ENCODE measurements around the gene ECM2. TPM values are rescaled to one million over a fixed set of nuclear protein-coding genes. Genes with fewer than 3 reads are reported as not detected.

The ECM2 gene
- total and polyA plus RNA-seq, 12 donors, result 2.1 to 14.9 (median 8.4) TPM

GRCh38 chr9:92494856-92495255, 40.9 kb downstream of the ECM2 start:
- ATAC-seq, result no peak
- peaks cover 0 to 27% (median 0%) of the 10 kb centered on the region in 9 donors for H3K36me3 ChIP-seq
- intact Hi-C loops (cut with DNase I), result no loop called here
- H3K9me3 ChIP-seq, result no peaks in the 10 kb centered on the region
- WGBS, 2 donors, result 81 to 89% methylated on average over 2 of the region's 2 CpGs
- peaks cover 0 to 14% (median 0%) of the 10 kb centered on the region in 9 donors for H3K4me1 ChIP-seq
- no peak overlapping the region for H3K27ac ChIP-seq
- H3K27me3 ChIP-seq, result no peaks in the 10 kb centered on the region
- DNase-seq, result no peak
- H3K4me3 ChIP-seq, result no peak overlapping the region
- TF ChIP-seq, protein P1, sequence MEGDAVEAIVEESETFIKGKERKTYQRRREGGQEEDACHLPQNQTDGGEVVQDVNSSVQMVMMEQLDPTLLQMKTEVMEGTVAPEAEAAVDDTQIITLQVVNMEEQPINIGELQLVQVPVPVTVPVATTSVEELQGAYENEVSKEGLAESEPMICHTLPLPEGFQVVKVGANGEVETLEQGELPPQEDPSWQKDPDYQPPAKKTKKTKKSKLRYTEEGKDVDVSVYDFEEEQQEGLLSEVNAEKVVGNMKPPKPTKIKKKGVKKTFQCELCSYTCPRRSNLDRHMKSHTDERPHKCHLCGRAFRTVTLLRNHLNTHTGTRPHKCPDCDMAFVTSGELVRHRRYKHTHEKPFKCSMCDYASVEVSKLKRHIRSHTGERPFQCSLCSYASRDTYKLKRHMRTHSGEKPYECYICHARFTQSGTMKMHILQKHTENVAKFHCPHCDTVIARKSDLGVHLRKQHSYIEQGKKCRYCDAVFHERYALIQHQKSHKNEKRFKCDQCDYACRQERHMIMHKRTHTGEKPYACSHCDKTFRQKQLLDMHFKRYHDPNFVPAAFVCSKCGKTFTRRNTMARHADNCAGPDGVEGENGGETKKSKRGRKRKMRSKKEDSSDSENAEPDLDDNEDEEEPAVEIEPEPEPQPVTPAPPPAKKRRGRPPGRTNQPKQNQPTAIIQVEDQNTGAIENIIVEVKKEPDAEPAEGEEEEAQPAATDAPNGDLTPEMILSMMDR (IDR thresholded peaks at IDR 0.05), result no peak

- 89 to 90% methylated on average over 9 of the region's 9 CpGs for WGBS, 2 donors
- Histone ChIP-seq H3K27me3 (no peaks in the 10 kb centered on the region), H3K9me3 (no peaks in the 10 kb centered on the region), H3K4me3 (no peak overlapping the region), H3K36me3 (peaks cover 0 to 27% (median 0%) of the 10 kb centered on the region in 9 donors), H3K27ac (no peak overlapping the region), H3K4me1 (peaks cover 0 to 17% (median 4%) of the 10 kb centered on the region in 9 donors)
- intact Hi-C loops (cut with DNase I), result no loop called here
- TF ChIP-seq, protein P1 (IDR thresholded peaks at IDR 0.05), result no peak
- no peak for ATAC-seq
- DNase-seq, result no peak
Observed at GRCh38 chr9:92493749-92494387, 41.9 kb downstream of the ECM2 start.

DNA sequence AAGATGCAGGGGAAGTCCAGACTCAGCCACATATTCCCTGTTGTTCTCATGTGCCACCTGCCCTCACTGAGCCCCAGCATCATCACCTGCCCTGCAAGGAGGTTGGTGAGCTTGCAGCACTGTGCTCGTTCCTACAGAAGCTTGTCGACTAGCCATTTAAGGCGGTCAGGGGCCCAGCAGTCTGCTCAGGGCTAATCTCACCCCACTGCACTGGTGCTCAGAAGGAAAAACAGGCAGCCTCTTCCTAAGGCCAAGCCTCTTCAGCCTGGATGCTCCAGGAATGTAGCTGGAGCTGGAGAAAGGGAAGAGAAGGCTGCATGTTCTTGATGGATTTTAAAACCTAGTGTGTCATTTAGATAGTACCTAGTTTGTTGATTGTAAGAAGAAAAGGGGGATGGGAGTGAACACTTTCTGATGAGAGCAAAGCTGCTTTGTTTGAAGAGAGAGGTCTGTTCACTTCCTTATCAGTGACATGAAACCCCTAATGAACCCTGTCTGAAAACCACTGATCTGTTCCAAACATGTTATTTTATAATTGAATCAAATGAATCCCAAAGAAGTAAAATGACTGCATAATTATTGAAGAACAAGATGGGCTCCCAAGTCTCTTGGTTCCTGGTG, 42.9 kb downstream of the ECM2 start:
- no peak overlapping the region for H3K4me3 ChIP-seq
- no peaks in the 10 kb centered on the region for H3K27me3 ChIP-seq
- DNase-seq, result no peak
- peaks cover 0 to 17% (median 11%) of the 10 kb centered on the region in 9 donors for H3K4me1 ChIP-seq
- intact Hi-C loops (cut with DNase I), result no loop called here
- peaks cover 0 to 27% (median 0%) of the 10 kb centered on the region in 9 donors for H3K36me3 ChIP-seq
- H3K27ac ChIP-seq, result no peak overlapping the region
- ATAC-seq, result no peak
- 33 to 59% methylated on average over 3 of the region's 3 CpGs for WGBS, 2 donors
- TF ChIP-seq, protein P1 (IDR thresholded peaks at IDR 0.05), result no peak
- no peaks in the 10 kb centered on the region for H3K9me3 ChIP-seq

GRCh38 chr9:92488681-92489550, 46.9 kb downstream of the ECM2 start:
- Histone ChIP-seq H3K27me3 (no peaks in the 10 kb centered on the region), H3K4me1 (peaks cover 0 to 25% (median 16%) of the 10 kb centered on the region in 9 donors), H3K4me3 (no peak overlapping the region), H3K36me3 (peaks cover 0 to 5% (median 0%) of the 10 kb centered on the region in 9 donors), H3K27ac (peak overlapping the region in 5 of 10 donors; percentile 4 to 58 (median 11)), H3K9me3 (no peaks in the 10 kb centered on the region)
- ATAC-seq, result no peak
- DNase-seq, result no peak
- WGBS, 2 donors, result 66 to 69% methylated on average over 4 of the region's 4 CpGs
- intact Hi-C loops (cut with DNase I), result loop anchor here in 1 of 10 donors (10.0 kb wide), 1 partner anchor 54 kb away; no protein-coding TSS in a partner anchor
- TF ChIP-seq, protein P1 (IDR thresholded peaks at IDR 0.05), result no peak
